Fibroblast of skin of back (primary cell): Measurements from ENCODE around the gene GFPT1.

Source experiments
- DNase-seq: peaks from one replicate; pipeline ENCODE4 v3.0.0-alpha.2; 2013

The GFPT1 gene

DNA sequence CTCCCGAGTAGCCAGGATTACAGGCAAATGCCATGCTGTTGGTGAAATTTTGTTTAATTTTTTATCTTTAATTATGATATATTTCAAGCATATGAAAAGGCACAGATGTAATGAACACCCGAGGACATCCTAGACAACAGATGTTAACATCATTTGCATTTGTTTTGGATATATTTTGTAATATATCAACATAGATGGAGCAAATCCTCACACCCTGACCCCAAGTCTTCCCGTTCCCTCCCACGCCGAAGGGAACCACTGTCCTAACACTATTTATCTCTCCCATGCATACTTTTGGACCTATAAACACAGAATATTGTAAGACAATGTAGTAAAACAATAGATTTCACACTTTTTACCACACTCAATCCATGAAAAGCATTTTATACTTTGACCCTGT, 99.5 kb downstream of the GFPT1 start:
- no peak for DNase-seq

DNA sequence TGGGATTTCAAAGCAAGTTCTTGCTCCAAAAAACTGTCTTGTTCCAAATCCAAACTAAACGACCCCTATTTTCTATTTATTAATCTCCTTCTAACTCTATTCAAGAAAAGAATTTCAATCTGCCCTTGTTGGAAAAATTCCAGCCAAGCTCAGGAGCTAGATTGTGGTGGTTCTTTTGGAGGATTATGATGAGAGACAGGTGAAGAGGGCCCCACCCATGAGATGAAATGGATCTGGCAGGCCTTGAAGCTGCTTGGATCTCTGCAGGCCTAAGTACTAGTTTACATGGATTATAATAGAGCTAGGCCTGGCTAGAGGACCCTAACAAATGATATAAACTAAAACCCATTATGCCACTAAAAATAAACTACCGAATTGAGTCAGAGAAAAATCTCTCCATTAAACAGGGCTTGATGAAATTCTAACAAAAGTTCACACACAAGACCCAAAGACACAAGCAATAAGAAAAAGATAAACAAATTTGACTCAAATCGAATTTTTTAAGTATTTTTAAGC, 101.6 kb downstream of the GFPT1 start:
- DNase-seq = no peak

DNA sequence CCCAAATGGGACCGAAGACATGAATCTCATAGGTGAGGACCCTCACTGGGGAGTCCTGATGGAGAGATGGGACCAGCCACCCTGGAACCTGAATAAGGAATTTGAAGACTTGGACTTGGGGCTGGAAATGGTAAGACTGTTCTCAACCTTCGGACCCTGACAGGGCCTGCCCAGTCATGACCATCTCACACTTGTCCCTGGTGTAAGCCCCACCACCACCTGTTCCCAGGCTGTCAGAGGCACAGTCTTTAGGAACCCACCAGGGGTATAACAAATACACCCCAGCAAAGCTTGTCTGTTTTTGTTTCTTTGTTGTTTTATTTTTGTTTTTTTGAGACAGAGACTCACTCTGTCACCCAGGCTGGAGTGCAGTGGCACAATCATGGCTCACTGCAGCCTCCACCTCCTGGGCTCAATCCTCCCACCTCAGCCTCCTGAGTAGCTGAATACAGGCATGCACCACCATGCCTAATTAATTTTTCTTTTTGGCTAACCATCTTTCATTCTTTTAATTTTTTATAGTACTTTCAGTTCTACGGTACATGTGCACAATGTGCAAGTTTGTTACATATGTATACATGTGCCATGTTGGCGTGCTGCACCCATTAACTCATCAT, 106.1 kb downstream of the GFPT1 start:
- DNase-seq = no peak

DNA sequence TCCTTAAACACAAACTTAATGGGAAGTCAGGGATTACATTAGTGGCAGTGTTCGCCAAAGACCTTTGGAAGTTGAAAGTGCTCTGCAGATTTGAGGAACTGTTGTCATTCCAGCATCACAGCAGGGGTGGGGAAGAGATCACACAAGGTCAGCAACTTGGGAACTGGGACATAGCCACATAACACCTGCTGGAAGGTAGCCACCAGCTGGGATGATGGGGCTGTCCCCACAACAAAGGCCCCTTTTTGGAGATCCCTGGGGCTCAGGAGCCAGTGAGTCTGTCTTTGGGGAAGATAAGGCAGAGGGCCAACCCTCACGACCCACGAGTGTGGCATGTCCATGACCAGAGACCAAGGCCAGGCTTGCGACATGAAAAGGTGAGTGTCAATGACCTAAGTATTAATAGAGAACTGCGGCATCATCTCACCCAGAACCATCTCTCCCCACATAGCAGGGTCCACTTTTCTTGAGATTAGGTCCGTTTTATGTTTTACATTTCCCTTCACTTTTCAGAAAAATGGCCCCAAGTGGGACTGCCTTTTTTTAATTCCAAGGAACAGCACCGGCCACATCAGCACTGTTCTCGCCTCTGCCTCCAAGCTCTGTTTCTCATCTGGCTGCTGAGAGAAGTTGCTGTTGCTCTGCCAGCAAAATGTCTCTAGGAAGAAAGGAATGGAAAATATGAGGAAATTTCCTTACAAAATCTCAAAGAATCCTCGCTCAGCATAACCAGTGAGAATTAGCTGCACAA, 106.9 kb downstream of the GFPT1 start:
- DNase-seq = no peak

DNA sequence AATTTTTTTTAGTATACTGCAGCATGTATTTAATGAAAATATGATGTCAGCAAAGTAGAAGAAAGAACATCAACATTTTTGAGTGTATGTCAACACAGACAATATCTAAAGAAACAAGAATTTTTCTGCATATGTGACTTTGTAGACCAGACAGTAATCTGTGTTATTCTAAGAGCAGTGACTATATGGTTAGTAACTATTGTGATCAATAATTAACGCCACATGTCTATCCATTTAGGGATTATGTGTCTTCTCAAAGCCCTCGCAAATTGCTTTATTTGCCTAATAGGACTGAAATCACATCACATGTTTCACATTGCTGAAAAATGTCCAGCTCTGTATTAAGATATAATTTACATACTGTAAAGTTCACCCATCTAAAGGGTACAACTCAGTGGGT, 107.8 kb downstream of the GFPT1 start:
- peak; percentile 43 for DNase-seq

DNA sequence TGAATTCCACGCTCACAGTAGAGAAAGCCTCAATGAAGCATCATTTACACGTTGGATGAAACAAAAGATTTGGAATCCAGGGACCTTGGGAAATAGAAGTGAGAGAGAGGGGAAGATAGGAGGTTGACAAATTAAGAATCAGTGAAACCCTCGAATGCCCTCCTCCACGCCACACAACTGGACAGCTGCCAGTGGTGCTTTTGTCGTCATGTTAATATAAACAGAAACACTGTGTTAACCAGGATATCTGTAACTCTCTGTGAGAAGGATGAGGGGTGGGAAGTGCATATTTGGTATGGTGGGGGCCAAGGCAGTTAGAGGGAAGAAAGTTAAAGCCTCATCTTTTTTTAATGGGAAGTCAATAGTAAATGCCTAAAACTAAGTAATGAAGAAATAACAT, 108.7 kb downstream of the GFPT1 start:
- DNase-seq = no peak

DNA sequence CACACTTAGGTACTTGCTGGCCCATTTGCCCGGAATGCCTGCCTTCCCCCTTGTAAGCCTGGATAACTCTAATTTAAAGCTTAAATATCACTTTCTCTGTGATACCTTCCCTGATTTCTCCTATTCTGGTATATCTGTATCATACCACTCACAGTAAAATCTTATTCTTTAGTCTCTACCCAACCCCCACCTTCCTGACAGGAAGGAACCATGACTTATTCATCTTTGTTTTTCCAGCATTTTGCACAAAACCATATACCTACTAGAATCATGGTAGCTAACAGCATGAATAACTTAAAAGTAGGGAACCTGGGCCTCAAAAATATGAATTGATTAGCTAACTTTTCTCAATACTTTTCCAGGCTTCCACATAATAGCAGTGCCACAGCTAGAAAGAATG, 111.5 kb downstream of the GFPT1 start:
- DNase-seq = no peak

DNA sequence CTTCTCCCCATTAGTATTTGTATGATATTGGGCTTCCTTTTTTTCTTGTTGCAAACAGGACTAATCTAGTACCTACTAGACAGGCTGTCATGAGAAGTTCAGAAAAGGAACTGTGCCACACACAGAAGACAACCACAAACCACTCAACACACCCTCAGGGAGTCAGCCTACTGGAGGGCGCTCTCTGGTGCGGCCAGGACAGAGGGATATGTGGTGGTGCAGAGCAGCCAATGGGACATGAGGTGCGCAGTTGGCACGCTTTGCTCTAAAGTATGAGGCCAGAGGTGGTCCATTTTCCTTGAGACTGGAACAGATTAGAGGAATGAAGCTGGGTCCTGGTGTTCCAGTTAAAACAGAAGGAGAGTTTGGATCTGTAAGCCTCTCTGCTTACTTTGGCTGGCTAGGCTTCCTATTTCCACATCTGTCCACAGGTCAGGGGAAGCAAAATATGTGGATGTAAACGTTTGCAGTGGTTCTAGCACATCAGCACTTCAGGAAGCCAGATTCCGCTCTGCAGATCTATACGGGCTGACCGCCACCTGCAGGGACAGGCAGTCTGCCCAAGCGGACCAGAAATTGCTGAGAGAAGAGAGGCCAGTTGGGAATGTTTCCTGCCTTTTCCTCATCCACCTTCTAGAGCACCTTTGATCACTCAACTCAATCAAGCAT, 114.1 kb downstream of the GFPT1 start:
- DNase-seq = no peak

DNA sequence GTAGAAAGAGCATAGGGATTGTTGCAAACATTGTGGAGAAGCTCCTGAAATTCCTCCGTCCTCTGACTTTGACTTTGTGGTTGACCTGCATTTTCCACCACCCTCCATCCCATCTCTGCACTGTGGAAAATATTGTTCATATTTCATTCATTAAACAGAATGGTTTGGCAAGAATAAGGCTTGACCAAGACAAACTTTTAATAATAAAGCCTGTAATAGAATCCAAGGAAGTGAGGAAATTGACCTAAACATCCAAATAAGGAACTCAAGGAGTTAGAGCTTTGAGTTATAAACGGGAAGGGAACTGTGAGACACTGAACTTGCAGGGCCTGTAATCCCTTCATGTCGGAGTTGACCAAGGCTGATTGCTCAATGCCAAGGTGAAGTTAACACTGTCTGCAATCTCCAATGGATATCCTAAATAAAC, 115.2 kb downstream of the GFPT1 start:
- DNase-seq = no peak
